ENCODE measurements around the gene PCCA. TPM values are rescaled to one million over a fixed set of nuclear protein-coding genes. Genes with fewer than 3 reads are reported as not detected.

The PCCA gene
- total and polyA plus RNA-seq, 2 donors (not counting 3 experiments of a cell fraction or from before 2014, with no cell fraction given): 5.7 to 20.2 TPM

DNA sequence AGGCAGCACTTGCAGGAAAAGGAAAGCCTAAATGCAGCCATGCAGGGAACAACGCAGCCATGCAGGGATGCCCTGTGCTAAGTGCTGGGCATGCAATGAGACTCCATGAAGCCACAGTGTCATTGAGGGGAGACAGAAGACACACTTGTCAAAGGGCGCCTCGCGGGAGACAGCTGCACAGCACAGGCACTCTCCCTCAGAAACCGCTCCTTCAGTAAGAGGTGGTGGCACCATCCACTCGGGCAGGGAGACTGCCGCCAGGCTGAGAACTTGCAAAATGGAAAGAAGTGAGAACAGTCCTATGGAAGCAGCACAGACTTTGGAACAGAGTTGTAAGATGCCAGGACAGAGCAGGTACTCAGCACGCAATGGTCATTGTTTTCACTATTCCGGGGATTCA, 448.6 kb downstream of the PCCA start:
- H3K4me3 ChIP-seq (replicated peaks in 1 of 3; ENCODE audit: insufficient read depth in 1 of 3, low read depth in 1 of 3, low read length in 3 of 3): no peak overlapping the region

More for the DNA sequence above, 448.6 kb downstream of the PCCA start:
- H4K20me1 ChIP-seq (replicated peaks; ENCODE audit: control insufficient read depth, extremely low read depth, insufficient read depth, low read length): no peaks in the 10 kb centered on the region
- H3K79me2 ChIP-seq (ENCODE audit: control insufficient read depth, insufficient read depth, low read length): no peaks in the 10 kb centered on the region
- DNase-seq (ENCODE audit: low read depth, low spot score) (no peak), FAIRE-seq (no peak)
- H3K9ac ChIP-seq (replicated peaks; ENCODE audit: extremely low read depth, insufficient read depth, low read length): no peak overlapping the region
- H2AFZ ChIP-seq (ENCODE audit: low read depth, low read length): no peak overlapping the region
- H3K27ac ChIP-seq (ENCODE audit: insufficient read depth, low read depth, low read length): no peak overlapping the region
- TF ChIP-seq FOS (IDR thresholded peaks at IDR 0.05; ENCODE audit: borderline replicate concordance, insufficient read depth, low read length): no peak
- TF ChIP-seq, protein P1, sequence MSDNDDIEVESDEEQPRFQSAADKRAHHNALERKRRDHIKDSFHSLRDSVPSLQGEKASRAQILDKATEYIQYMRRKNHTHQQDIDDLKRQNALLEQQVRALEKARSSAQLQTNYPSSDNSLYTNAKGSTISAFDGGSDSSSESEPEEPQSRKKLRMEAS (IDR thresholded peaks at IDR 0.05; ENCODE audit: insufficient read depth, insufficient read length): no peak
- no peak for TF ChIP-seq POLR2A (IDR thresholded peaks at IDR 0.05; ENCODE audit: low read depth, low read length)
- no peak for TF ChIP-seq JUN (IDR thresholded peaks at IDR 0.05; ENCODE audit: borderline replicate concordance, insufficient read depth, insufficient read length, low read depth)
- TF ChIP-seq, protein P2, sequence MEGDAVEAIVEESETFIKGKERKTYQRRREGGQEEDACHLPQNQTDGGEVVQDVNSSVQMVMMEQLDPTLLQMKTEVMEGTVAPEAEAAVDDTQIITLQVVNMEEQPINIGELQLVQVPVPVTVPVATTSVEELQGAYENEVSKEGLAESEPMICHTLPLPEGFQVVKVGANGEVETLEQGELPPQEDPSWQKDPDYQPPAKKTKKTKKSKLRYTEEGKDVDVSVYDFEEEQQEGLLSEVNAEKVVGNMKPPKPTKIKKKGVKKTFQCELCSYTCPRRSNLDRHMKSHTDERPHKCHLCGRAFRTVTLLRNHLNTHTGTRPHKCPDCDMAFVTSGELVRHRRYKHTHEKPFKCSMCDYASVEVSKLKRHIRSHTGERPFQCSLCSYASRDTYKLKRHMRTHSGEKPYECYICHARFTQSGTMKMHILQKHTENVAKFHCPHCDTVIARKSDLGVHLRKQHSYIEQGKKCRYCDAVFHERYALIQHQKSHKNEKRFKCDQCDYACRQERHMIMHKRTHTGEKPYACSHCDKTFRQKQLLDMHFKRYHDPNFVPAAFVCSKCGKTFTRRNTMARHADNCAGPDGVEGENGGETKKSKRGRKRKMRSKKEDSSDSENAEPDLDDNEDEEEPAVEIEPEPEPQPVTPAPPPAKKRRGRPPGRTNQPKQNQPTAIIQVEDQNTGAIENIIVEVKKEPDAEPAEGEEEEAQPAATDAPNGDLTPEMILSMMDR (IDR thresholded peaks at IDR 0.05; ENCODE audit: extremely low read depth in 1 of 2, insufficient read depth in 1 of 2, low read depth in 1 of 2, low read length in 2 of 2): no peak
- TF ChIP-seq EZH2 (IDR thresholded peaks at IDR 0.05; ENCODE audit: borderline replicate concordance, low read depth, low read length, severe bottlenecking): no peak
- TF ChIP-seq MYC (IDR thresholded peaks at IDR 0.05; ENCODE audit: low read depth, low read length): no peak
- TF ChIP-seq GATA2 (IDR thresholded peaks at IDR 0.05; ENCODE audit: insufficient read depth, insufficient read length, low read depth, low read length): no peak
- no peak for TF ChIP-seq POLR2AphosphoS5 (IDR thresholded peaks at IDR 0.05; ENCODE audit: insufficient read depth, low read depth, low read length)
- H3K36me3 ChIP-seq (ENCODE audit: control insufficient read depth in 2 of 2, extremely low read depth in 1 of 2, insufficient read depth in 2 of 2, low read length in 2 of 2): no peaks in the 10 kb centered on the region
- H3K27me3 ChIP-seq (ENCODE audit: control insufficient read depth in 2 of 2, insufficient read depth in 2 of 2, low read length in 2 of 2): no peaks in the 10 kb centered on the region
- intact Hi-C loops (cut with micrococcal nuclease) (no loop called here), dilution Hi-C loops (cut with MboI; ENCODE audit: extremely low pct_ligation_motif_present, low sequenced_read_pairs) (no loop called here)
- POLR2A ChIA-PET: no interaction called here
- H3K4me1 ChIP-seq (ENCODE audit: control insufficient read depth, extremely low read depth, insufficient read depth, low read length): no peaks in the 10 kb centered on the region
- no peaks in the 10 kb centered on the region for H3K9me1 ChIP-seq (replicated peaks; ENCODE audit: control insufficient read depth, extremely low read depth, insufficient read depth, low read length)
- H3K4me2 ChIP-seq (ENCODE audit: insufficient read depth, low read length): no peak overlapping the region
- H3K9me3 ChIP-seq (replicated peaks; ENCODE audit: control insufficient read depth, insufficient read depth, low read length): no peaks in the 10 kb centered on the region
- no TSS peak for BruUV-seq (replicated peaks)
- CTCF ChIA-PET: no interaction called here
